H1 (cell line): ENCODE results near the gene SMG1. TPM values are rescaled to one million over a fixed set of nuclear protein-coding genes. Genes with fewer than 3 reads are reported as not detected.

Experiments used
- E2F6 ChIP-seq: IDR thresholded peaks from 2 replicates; pipeline ENCODE4 v1.6.1; 2012; ENCODE audit warnings: inconsistent platforms
- JUND ChIP-seq: IDR thresholded peaks from 2 replicates; pipeline ENCODE4 v1.6.1; 2011; ENCODE audit warnings: mild to moderate bottlenecking, improper control_type of control experiment, low read length
- KDM4A ChIP-seq: IDR thresholded peaks from one replicate; pipeline ENCODE4 v1.7.1; 2012; ENCODE audit warnings: low read depth, mild to moderate bottlenecking, moderate library complexity, low read length, inconsistent platforms; ENCODE audit not compliant: severe bottlenecking
- PHF8 ChIP-seq: fragments of 200-600 bp; sonication (generic); conservative IDR thresholded peaks from 2 replicates; pipeline ENCODE4 v1.7.1; 2012; ENCODE audit warnings: low read depth, mild to moderate bottlenecking, inconsistent platforms, low read length, moderate library complexity
- RBBP5 ChIP-seq: IDR thresholded peaks from 2 replicates; pipeline ENCODE4 v1.7.1; 2012; ENCODE audit warnings: low read depth, mild to moderate bottlenecking, inconsistent platforms, low read length, moderate library complexity, borderline replicate concordance
- SP1 ChIP-seq: IDR thresholded peaks from 2 replicates; pipeline ENCODE4 v1.6.1; 2011; ENCODE audit warnings: low read depth, low read length
- SP4 ChIP-seq: IDR thresholded peaks from 2 replicates; pipeline ENCODE4 v1.6.1; 2012; ENCODE audit warnings: low read length, inconsistent platforms
- TBP ChIP-seq: IDR thresholded peaks from 2 replicates; pipeline ENCODE4 v1.6.1; 2011; ENCODE audit warnings: low read depth, low read length, improper control_type of control experiment
- polyA plus RNA-seq, 7 experiments: library from polyadenylated mRNA; depleted of rRNA in 3 of 7; stranded (reverse) in 5 of 7; unstranded in 2 of 7; fragments of >200 nt in 5 of 7; fragments of 200-250 nt in 2 of 7; gene quantifications; 1 replicate in 5 of 7; 2 replicates in 1 of 7; 4 replicates in 1 of 7; pipeline versions ENCODE4 v1.2.1 to v1.2.3, GENCODE V29; 2011 to 2013; ENCODE audit warnings: missing spikeins in 2 of 7, mixed read lengths in 2 of 7
- total RNA-seq: library from RNA; stranded (reverse); fragmentation: NEBNext Ultra II Directional; extraction: Animal tissue kit (Norgen Biotek cat#: 25700); gene quantifications from 2 replicates; pipeline ENCODE4 v1.2.1, GENCODE V29; 2021
- TF ChIP-seq, protein P1 (sequence below): IDR thresholded peaks from 2 replicates; pipeline ENCODE4 v1.6.1; 2012; ENCODE audit warnings: inconsistent platforms

The SMG1 gene
- total and polyA plus RNA-seq, 2 of the 8 experiments (the other 6 are each of a cell fraction or from before 2014, with no cell fraction given), result 14.9 to 90.6 TPM

DNA sequence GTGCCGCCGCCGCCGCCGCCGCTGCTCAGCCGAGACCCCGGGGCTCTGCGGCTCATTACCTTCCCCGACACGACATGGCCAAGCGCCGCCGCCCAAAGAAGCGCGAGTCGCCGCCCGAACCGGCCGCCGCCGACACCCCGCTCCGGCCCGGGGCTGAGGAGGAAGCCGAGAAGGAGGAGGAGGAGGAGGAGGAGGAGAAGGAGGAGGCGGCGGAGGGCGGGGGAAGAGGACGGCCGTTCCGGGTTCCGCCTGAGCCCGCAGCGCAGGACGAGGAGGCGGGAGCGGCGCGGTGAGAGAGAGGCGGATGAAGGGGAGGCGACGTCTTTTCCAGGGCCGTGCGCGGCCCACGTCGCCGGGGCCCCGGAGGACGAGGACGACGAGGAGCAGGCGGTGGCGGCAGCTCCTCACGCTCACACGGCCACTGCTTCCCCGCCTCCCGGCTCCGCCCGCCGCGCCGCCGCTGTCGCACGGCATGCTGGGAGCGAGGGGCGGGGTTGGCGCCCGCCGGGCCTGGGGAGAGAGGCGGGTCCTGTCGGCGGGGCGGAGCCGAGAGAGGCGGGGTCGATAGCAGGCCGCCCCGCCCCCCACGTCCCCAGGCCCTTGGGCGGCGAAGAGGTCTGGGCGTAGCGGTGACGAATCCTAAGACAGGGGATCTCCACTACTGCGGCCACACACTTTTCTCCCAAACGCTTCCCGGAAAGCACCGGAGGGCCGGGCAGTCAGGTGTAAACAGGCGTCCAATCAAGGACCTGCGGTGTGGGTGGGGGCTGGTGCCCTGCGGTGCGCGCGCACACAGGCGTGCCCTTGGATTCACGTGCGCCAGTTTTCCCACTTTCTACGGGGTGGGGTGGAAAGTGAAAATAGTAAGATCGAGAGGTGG lies at the start of gene SMG1 (continued):
- TF ChIP-seq SP1 (peak; percentile 63; the same call in 1 of the 2 replicates), E2F6 (peak; percentile 91), SP4 (0 out of 2 replicates have a peak, but pooled peaks have one; percentile 48), KDM4A (peak; percentile 21), PHF8 (peak; percentile 73), TBP (peak; percentile 62; the same call in 1 of the 2 replicates), RBBP5 (0 out of 2 replicates have a peak, but pooled peaks have one; percentile 63), JUND (0 out of 2 replicates have a peak, but pooled peaks have one; percentile 44)
- TF ChIP-seq, protein P1, sequence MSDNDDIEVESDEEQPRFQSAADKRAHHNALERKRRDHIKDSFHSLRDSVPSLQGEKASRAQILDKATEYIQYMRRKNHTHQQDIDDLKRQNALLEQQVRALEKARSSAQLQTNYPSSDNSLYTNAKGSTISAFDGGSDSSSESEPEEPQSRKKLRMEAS, result peak; percentile 86
